Measurements from ENCODE around the gene ADCY5. TPM values are rescaled to one million over a fixed set of nuclear protein-coding genes. Genes with fewer than 3 reads are reported as not detected.

Gene ADCY5
- total RNA-seq, 1 donor: under 0.01 TPM

DNA sequence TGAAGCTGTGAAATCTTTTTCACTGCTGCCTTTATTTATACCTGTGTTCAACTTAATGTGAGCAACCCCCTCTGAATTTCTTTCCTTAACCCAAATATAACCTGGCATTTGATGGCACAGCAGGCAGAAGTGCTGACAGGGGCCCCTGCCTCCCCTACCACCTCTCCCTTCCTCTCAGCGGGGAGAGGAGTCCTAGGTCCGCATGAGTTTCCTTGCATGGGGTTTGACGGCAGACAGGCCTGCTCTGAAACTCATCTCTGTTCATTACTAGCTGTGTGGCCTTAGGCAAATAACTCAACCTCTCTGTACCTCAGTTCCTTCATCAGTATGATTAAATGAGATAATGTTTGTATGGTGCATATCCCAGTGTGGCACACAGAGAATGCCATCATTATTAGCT is 167.5 kb downstream of the ADCY5 start:
- DNase-seq (ENCODE audit: low read depth): no peak
- no peak overlapping the region for H3K4me3 ChIP-seq (ENCODE audit: low read depth, low read length)
- TF ChIP-seq, protein P1, sequence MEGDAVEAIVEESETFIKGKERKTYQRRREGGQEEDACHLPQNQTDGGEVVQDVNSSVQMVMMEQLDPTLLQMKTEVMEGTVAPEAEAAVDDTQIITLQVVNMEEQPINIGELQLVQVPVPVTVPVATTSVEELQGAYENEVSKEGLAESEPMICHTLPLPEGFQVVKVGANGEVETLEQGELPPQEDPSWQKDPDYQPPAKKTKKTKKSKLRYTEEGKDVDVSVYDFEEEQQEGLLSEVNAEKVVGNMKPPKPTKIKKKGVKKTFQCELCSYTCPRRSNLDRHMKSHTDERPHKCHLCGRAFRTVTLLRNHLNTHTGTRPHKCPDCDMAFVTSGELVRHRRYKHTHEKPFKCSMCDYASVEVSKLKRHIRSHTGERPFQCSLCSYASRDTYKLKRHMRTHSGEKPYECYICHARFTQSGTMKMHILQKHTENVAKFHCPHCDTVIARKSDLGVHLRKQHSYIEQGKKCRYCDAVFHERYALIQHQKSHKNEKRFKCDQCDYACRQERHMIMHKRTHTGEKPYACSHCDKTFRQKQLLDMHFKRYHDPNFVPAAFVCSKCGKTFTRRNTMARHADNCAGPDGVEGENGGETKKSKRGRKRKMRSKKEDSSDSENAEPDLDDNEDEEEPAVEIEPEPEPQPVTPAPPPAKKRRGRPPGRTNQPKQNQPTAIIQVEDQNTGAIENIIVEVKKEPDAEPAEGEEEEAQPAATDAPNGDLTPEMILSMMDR (IDR thresholded peaks at IDR 0.05; ENCODE audit: insufficient read depth, low read length): no peak

DNA sequence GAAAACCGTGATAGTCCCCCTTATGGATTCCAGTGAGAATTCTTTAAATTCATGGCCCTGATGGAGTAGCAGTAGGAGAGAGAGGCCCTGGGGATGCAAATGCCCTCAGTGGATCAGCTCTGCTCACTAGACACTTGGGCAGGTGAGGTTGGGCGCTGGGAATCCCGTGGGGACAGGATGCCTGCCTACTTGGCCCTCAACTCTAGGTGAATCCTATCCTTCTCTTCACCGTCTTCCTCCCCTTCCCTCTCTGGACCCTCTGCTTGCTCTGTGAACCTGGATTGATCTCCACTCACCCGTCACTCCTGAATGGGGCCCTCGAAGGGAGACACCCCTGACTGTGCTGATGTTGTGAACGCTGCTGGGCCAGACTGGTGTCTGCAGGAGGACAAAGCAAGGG is 169.8 kb downstream of the ADCY5 start:
- no peak overlapping the region for H3K4me3 ChIP-seq (ENCODE audit: low read depth, low read length)
- no peak for DNase-seq (ENCODE audit: low read depth)
- TF ChIP-seq, protein P1 (IDR thresholded peaks at IDR 0.05; ENCODE audit: insufficient read depth, low read length): no peak

DNA sequence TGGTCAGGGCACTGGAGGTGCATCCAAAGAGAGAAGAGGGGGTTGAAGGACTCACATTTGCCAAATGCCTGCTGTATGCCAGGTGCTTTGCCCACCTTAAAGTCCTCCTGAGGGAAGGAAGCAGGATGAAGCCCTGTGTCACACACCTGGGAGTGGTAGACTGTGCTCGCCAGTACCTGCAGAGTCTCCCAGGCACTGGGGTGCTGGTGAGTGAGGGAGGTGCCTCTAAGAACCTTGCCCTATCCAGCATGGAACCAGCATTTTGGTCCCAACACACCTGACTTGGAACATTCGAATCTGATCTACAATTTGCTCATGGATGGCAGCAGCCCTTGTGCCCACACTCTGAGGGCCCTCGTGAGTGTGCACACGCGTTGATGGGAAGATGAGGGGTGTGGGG is 170.4 kb downstream of the ADCY5 start:
- H3K4me3 ChIP-seq (ENCODE audit: low read depth, low read length): no peak overlapping the region
- TF ChIP-seq, protein P1 (IDR thresholded peaks at IDR 0.05; ENCODE audit: insufficient read depth, low read length): no peak
- no peak for DNase-seq (ENCODE audit: low read depth)

DNA sequence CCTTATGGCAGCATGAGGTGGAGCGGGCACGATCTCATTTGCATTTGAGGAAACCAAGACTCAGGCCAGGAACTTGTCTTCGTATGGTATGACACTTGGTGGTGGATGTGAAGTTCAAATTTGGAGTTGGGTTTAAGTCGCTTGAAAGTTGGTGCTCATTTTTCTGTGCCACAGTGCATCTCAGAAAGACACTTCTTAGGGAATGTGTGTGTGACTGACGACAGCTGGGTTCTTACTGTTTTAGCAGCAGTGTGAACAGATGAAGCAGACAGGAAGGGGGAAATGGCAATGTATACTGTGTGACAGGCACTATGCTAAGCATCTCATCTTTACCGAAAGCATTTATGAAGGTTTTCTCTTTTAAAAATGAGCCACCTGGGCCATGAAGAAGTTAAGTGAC is 171.8 kb downstream of the ADCY5 start:
- TF ChIP-seq, protein P1 (IDR thresholded peaks at IDR 0.05; ENCODE audit: insufficient read depth, low read length): no peak
- DNase-seq (ENCODE audit: low read depth): no peak
- no peak overlapping the region for H3K4me3 ChIP-seq (ENCODE audit: low read depth, low read length)

DNA sequence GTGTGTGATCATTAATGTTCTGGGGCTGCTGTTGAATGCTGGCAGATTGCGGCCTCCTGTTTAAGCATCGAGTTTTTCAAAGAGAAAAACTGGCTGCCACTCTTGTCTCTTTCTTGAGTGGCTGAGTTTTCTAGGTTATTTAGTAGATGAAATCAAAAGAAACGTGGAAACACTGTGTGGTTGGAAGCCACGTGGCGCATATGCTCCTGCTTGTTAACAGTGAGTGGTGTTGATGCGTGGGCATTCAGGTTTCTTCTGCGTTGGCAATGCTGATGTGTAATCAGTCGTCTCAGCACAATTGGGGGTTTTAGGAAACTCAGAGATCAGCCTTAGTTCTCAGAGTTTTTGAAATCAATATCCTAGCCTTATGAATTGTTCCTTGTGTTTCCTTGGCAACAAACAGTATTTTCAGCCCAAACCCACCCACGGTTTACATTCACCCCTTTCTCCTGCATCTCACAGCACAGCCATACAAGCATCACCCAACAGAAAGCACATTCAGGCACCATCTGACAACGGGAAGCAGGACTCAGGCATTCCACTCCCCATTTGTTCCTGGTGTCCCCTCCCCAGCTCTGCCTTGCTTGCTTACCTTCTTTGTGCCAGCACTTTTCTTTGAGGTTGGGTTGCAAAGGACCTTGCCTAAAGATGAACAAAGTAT is 172.4 kb downstream of the ADCY5 start:
- H3K4me3 ChIP-seq (ENCODE audit: low read depth, low read length): no peak overlapping the region
- DNase-seq (ENCODE audit: low read depth): no peak
- TF ChIP-seq, protein P1 (IDR thresholded peaks at IDR 0.05; ENCODE audit: insufficient read depth, low read length): no peak

DNA sequence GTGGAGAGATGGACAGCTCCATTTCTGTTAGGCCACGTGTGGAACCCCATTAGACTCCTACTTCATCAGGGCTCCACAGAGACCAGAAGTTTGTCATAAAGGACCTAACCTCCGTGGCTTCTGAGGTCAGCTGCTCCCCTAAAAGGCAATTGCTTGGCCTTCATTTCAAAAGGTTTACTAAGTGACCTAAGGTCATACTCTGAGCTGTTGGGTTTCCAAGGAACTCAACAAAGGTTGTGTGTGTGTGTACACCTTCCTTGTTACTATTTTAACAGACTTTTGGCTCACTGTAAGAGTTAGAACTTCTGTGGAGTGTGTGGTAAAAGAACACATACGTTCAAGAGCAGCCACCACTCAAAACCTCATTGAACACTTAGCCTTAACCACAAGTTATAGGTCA is 173.2 kb downstream of the ADCY5 start:
- DNase-seq (ENCODE audit: low read depth): no peak
- no peak overlapping the region for H3K4me3 ChIP-seq (ENCODE audit: low read depth, low read length)
- TF ChIP-seq, protein P1 (IDR thresholded peaks at IDR 0.05; ENCODE audit: insufficient read depth, low read length): no peak

DNA sequence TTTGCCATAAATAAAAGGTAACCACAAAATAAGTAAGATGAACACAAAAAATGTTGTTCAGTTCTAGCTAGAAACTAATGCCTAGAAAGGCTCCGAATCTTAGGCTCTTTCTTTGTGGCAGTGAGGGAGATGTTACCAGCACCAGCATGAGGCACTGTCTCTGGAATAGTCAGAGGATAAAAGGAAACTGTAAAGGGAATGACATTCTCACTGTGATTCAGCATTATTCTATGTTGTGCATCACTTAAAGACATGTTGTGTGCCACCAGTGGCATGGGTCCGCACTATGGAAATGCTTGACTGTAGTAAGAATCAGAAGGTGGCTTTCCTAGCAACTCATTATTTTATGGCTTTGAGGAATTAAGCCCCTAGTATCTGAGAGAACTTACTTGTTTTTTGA is 176.3 kb downstream of the ADCY5 start:
- peak; percentile 45 for DNase-seq (ENCODE audit: low read depth)
- TF ChIP-seq, protein P1 (IDR thresholded peaks at IDR 0.05; ENCODE audit: insufficient read depth, low read length): no peak
- no peak overlapping the region for H3K4me3 ChIP-seq (ENCODE audit: low read depth, low read length)

Measured in fibroblast of the aortic adventitia (primary cell).